ENCODE results near the gene MYO1B.

MYO1B gene

DNA sequence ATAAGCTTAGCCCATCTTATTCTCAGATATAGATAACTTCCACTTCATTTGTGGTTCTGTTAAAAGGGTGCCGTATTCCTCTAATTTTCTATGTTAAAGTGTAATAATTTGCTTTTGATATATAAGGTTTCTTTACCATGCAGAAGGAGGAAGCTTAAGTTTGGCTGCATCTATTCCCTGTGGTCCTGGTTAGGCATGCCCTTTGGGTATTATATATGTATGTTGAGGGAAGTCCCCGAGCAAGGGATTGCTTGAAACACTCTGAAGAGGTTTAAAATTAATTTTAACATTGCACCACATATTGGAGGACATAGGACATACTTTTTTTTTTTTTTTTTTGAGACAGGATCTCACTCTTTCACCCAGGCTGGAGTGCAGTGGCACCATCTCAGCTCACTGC, 16.9 kb upstream of the MYO1B start:
- DNase-seq: no peak

- peak; percentile 61 for DNase-seq
Observed at GRCh38 chr2:191228861-191229260, 16.3 kb upstream of the MYO1B start.

GRCh38 chr2:191230174-191230573, 15.0 kb upstream of the MYO1B start:
- no peak for DNase-seq

GRCh38 chr2:191231995-191232394, 13.2 kb upstream of the MYO1B start:
- no peak for DNase-seq

DNA sequence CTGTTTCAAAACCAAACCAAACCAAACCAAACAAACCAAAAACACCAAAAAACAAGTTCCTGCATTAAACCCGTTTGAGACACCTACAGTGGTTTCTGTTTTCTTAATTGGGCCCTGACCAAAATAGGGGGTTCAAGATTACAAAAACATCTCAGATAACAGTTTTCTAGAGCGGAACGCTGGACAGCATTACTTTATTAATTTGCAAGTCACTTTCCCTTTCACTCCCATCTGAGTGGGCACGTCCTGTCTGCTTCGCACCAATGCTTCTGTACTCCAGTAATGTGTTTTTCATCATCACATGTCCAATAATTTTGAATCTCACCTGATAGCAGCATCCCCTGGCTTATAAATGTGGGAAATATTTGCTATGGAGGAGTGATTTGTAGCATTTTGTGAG, 11.7 kb upstream of the MYO1B start:
- DNase-seq: no peak

GRCh38 chr2:191234376-191234775, 10.8 kb upstream of the MYO1B start:
- no peak for DNase-seq

- DNase-seq: no peak
Observed at GRCh38 chr2:191240871-191241270, 4.3 kb upstream of the MYO1B start.

- DNase-seq: no peak
Observed at GRCh38 chr2:191241418-191241817, 3.8 kb upstream of the MYO1B start.

GRCh38 chr2:191243154-191243553, 2.0 kb upstream of the MYO1B start:
- DNase-seq: no peak

DNA sequence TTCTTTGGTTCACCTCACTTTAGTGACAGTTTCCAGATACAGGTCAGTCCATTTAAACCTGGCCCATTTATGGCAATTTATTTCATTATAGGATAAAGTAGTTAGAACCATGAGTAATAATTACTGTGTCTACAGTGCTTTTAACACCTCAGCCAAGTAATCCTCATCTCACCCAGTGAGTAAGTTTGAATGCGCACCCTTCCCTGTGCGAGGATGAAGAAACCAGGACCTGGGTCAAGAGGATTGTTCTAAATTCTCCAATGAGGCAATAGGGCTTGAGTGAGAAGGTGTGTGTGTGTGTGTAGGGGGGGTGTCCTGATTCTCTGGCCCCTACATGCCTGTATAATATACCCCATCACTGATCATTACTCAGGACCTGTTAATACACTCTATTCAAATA, 854 bp upstream of the MYO1B start:
- DNase-seq: no peak

DNA sequence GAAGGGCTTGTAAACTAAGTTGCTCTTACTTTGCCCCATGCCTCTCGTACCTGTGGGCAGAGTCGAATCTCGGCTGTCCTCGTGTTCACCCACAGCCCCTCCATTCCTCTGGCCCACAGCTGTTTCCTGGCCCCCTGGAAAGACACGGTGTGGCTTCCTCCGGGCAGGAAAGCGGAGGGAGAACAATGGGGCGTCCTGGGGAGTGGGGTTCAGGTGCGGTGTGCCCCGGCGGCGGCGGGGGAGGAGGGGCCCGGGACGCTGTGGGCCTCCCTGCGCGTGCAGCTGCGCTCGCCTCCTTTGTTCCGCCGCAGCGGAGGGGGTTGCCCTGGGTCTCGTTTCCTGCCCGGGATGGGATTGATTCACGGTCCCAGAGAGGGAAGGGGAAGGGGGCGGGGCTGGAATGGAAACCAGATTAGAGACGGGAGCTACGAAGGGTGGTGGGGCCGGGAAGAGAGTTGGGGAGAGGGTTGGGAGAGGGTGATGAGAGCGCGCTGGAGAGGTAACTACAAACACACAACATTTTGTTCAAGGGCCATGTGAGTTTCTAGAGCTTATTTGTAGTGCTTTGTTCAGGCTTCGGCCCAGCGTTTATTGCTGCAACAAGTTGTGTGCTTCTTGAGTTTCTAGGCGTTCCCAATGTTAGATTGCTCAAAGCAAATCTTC, 796 bp downstream of the MYO1B start:
- DNase-seq: peak; percentile 85

GRCh38 chr2:191246820-191247380, 1.7 kb downstream of the MYO1B start:
- DNase-seq: peak; percentile 64

DNA sequence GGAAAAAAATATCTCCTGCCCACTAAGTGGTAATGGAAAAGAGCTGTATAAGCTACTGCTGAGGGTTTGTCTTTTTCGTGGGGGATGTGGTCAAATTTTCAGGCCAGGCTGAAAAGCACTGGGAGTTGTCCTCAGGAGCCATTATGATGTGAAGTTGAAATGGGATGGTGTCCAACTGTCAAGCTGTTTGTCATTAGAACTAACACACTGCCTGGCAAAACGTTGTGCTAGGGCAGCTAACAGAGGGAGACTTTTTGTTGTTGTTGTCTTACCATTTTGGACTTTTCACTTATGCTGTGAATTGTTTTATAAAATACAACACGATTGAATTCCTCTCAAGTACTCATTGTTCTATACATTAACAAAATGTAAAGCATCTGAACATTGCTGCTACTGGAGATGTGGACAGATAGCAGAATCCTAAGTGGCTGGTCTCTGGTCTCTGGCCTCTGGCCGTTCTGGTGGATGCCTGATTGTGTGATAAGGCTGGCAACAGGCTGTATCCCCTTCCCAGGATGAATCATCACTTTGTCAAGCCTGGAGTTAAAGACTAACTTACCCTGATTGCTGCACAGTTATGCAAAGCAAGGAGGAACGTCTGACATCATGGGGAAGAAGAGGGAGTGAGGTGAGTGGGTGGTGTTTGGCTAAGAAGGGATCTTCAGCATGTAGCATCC, 2.3 kb downstream of the MYO1B start:
- DNase-seq: no peak

DNA sequence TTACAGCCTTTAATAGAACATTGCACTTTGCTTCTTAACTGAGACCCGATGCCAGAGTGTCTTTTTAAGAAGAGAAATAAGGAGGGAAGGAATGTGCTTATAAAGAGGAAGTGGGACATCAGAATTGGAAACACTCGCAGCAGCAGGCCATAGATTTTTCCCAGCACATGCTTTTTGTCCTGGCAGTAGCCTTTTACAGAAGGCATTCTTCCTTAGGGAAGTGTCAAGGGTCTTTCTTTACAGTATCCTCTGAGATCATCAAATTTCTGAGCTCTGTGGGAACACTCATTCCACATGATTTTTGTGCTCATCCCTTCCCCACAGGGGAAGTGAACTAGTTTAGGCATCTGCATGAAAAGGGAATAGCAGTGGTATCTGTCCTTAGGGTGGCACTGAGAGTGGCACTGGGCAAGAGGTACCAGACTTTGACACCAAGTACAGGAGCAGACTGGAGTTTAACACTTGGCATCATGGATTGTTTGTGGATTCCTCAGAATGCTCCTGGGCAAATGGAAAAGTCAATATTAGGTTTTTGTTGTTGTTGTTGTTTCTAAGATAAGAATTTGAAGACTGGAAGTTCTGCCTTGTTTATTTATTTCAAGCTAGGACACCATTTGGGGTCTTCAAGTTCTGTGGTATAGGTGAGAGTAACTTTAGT, 4.1 kb downstream of the MYO1B start:
- no peak for DNase-seq

- no peak for DNase-seq
Observed at GRCh38 chr2:191250400-191250799, 5.2 kb downstream of the MYO1B start.

GRCh38 chr2:191250986-191251385, 5.8 kb downstream of the MYO1B start:
- DNase-seq: no peak

DNA sequence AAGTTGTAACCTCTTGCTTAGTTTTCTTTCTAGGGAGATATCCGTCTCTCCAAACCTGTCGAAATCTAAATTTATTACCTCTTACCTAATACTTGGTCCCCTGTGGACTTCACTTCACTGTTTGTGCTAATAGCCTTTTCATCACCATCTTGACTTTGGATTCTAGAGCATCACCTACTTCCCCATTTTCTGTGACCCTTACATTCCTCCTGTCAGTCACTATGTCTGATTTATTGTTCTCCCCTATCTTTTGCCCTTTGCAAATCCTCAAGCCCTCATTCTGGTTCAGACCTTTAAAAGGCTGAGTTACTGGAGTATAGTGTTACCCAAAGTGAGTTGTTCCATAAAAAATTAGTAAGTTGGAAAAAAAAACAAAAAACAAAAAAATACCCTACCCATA, 7.5 kb downstream of the MYO1B start:
- no peak for DNase-seq

DNA sequence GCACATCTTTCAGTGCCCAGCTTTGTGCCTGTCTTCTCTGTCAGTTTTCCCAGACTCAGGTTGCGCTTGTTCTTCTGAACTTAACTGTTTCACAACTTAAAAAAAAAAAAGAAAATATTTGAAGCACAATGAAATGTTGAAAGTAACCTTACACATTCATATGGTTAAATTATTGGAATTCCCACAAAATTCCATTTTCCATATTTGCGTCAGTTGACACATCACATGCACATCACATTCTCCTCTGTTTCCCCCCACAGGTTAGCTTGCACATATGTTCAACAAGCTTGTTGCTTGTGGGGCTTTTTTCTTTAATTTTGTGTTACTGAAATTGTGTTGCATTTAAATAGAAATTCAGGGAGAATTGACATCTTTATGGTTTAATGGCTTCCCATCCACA, 8.3 kb downstream of the MYO1B start:
- no peak for DNase-seq

- no peak for DNase-seq
Observed at GRCh38 chr2:191255271-191255670, 10.1 kb downstream of the MYO1B start.

- no peak for DNase-seq
Observed at GRCh38 chr2:191255756-191256312, 10.6 kb downstream of the MYO1B start.

GRCh38 chr2:191257934-191258333, 12.7 kb downstream of the MYO1B start:
- DNase-seq: no peak

DNA sequence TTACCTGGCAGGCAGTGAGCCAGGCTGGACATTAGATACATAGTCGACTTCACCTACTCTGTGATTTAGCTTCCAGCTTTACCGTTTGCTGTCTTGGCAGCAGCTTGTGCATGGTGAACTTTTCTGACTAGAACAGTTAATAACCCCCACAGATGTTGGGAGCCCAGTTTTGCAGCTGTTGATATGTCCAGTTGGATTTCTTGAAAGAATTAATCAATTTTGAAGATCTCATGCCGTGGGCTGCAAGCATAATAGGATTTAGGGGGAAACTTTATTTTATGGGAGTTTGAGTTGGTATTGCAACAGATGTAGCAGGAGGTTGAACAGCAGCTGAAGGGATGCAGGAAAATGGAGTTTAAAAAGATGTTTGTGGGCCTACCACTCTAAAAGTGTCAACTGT, 13.8 kb downstream of the MYO1B start:
- no peak for DNase-seq

GRCh38 chr2:191262436-191262835, 17.2 kb downstream of the MYO1B start:
- no peak for DNase-seq

GRCh38 chr2:191263050-191263449, 17.8 kb downstream of the MYO1B start:
- DNase-seq: no peak

Measured in right forelimb (tissue), 1 donor.